GM03348 (cell line): ENCODE data around the gene RPL28.
A peak's percentile ranks its signal among the peaks of the same experiment; 100 is the strongest.
"Not testable (repeated sequence)": the region's sequence is repeated elsewhere in the genome, so short reads cannot be mapped to it uniquely, and the experiment has no call there.

Experiments used
- DNase-seq: peaks from one replicate; pipeline ENCODE4 v3.0.0; 2012; ENCODE audit warnings: low spot score

The RPL28 gene

DNA sequence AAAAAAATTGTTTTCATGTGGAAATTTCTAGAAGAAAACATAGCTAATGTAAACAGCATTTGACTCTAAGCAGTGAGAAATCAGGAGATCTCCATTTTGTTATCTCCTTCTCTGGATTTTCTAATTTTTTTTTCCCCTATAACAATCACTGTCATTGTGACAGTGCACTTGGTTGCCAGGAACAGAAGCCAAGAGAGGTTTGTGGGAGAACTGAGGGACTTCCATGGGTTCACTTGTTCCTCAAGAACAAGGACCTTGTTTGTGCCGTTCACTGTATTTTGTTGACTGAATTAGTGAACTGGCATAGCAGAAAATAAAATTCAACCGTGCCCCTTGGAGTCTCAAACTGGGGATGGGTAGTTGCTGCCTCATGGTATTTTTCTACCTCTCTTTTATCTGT, 40.3 kb downstream of the RPL28 start:
- DNase-seq, result no peak

GRCh38 chr19:55431183-55431582, 45.5 kb downstream of the RPL28 start:
- no peak for DNase-seq

DNA sequence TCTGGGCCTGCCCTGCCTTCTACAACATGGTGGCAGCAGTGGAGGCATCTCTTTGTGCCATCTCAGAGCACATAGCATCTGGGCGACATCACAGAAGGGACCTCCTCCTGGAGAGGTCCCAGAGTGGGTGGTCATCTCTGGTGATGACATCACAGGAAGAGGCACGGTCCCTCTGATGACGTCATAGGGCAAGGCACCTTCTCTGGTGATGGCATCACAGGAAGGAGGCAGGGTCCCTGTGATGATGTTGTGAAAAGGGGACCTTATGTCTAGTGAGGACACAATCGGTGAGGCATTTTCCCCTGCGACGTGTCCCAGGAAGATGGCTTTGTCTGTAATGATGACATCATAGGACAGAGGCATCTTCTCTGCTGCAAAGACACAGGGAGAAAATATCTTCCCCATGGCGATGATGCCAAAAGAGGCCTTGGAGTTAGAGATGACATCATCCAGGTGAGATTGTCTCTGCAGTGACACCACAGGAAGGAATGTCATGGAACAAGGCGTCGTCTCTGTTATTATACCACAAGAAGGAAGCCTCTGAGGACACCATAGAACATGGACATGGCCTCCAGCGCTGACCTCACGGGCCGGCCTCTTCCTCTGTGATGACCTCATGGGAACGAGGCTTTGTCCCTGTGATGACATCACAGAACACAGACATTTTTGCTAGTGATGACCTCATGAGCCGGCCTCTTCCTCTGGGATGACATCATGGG, 46.7 kb downstream of the RPL28 start:
- no peak for DNase-seq

GRCh38 chr19:55433292-55433691, 47.6 kb downstream of the RPL28 start:
- no peak for DNase-seq

- DNase-seq, result no peak
These were observed 48.7 kb downstream of the RPL28 start for GRCh38 chr19:55434356-55434919.

- no peak for DNase-seq
These were observed 49.3 kb downstream of the RPL28 start for GRCh38 chr19:55435020-55435419.

DNA sequence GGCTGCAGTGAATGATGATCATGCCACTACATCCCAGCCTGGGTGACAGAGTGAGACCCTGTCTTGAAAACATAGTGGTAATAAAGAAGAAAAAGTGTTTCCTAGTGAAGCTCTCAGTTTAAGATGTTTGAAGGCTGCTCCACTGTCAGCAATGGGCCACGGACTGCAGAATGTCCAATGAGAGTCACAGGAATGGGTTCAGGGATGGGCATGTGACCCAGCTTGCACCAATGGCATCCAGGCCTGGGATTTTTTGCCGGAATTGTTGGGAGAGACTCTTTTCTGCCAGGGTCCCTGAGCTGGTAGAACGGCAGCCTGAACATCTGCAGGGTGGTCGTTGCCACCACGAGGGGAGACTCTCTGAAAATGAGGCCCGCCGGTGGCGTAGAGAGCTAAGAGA, 51.1 kb downstream of the RPL28 start:
- no peak for DNase-seq

- peak; percentile 79 for DNase-seq
These were observed 51.7 kb downstream of the RPL28 start for GRCh38 chr19:55437410-55437809.

DNA sequence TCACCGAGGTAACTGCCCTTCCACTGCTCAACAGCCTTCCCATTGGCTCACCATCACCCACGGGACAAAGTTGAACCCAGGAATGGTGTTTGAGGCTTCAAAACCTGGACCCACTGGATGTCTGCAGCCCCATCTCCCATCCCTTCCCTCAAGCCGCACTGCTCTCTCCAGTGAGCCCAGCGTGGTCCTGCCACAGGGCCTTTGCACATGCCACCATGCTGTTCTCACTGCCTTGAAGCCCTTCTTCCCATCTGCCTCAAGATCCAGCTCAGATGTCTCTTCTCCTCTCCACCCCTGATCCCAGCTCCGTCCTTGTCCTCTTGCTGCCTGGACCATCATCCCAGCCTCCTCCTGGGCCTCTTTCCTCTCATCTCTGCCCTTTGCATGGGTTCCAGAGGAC, 53.3 kb downstream of the RPL28 start:
- DNase-seq, result no peak

DNA sequence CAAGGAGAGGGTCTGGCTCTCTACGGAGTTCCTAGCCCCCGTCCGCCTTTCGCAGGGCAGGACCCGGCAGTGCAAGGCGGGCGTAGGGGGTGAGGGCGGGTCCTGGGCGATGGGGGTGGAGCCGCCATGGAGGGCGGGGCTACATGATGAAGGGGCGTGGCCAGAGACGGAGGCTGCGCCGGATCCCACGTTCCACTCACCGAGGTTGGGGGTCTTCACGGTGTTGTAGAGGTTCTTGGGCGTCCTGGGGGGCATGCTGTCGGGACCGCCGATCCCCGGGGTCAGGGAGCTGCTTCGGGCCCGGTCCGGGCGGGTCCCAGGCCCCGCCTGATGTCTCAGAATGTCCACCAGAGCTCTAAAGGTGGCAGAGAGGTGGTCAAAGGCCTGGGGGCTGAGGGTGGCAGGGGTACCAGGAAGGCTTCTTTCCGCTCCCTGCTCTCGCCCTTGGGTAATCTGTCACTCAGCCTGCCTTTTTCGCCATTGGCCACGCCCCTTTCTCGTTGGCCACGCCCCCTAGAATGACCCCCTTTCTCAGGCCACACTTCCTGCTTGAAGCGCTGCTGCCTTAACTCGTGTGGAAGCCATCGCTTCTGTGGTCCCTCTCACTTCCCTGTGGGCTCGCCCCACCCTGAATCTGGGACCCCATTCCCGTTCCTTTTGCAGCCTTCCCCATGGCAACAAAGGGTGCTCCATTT, 54.8 kb downstream of the RPL28 start:
- no peak for DNase-seq

DNA sequence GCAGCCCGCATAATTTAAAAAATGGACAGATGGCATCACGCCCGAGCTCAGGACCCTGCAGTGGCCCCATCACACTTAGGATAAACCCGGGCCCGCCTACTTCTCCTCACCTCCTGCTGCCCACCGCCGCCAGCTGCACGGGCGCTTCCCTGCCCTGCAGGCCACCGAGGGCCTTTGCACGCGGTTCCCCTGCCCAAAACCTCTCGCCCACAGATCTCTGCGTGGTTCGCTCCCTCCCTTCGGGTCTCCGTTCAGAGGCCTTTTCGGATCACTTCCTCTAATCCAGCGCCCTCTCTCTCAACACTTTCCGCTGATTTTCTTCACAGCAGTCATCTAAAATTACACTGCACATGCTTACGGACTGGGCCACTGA, 55.6 kb downstream of the RPL28 start:
- DNase-seq, result no peak

GRCh38 chr19:55441692-55442321, 56.1 kb downstream of the RPL28 start:
- no peak for DNase-seq

- DNase-seq, result no peak
These were observed 56.7 kb downstream of the RPL28 start for GRCh38 chr19:55442372-55442961.

DNA sequence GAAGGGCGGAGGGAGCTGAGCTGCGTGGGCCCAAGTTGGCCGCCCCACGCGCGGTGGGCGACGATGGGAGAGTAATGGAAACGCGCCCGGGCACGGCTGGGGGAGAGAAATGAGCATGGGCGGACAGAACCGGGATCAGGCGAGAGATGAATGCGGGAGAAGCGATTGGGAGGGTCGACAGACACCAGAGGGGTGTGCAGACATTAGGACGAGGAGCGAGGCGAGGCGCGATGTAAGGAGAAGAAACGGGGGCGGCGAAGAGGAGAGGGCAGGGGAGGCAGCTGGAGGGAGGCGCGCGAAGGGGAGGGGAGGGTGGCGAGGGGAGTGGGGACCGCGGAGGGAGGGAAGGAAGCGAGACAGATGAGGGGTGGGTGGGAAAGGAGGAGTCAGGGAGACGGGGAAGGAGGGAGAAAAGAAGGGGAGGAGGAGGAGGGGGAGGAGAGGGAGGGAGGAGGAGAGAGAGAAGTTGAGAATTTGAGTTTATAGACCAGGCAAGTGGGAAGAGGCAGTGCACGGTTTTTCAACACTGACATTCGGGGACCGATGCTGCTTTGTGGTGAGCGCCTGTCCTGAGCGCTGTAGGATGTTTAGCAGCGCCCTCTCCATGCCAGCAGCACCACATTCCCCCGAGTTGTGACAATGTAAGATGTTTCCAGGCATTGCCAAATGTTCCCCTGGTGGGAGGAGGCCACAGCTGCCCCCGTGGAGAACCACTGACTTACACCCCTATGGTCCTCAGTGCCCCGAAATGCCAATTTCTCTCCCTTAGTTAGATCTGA, 57.5 kb downstream of the RPL28 start, which contains the start of gene SHISA7:
Gene SHISA7 (minus strand): TSS at position 256 of the 779 bp plus-strand sequence. CDS start 437 bp downstream, outside the sequence.
- DNase-seq, result no peak

DNA sequence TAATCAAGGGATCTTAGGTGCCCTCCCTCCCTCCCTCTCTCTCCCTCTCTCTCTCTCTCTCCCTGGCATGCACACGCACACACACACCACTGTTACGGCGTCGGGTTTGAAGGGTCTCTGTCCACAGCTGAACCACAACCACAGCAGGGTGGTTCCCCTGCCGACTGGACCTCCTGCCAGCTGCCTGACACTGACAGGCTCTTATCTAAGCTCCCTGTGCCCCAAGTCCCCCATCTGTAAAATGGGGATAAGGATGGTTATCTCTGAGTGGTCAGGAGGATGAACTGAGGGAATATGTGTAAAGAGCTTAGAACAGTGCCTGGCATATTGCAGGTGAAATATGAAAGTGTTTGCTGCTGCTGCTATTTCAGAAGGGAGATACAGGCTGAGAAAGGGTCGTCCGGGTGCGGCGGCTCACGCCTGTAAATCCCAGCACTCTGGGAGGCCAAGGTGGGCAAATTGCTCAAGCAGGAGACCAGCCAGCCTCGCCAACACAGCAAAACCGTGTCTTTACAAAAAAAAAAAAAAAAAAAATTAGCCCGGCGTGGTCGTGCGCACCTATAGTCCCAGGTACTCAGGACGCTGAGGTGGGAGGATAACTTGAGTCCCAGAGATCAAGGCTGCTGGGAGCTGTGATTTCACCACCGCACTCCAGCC, 58.2 kb downstream of the RPL28 start:
- DNase-seq, result no peak

GRCh38 chr19:55444646-55445045, 58.9 kb downstream of the RPL28 start:
- no peak for DNase-seq

DNA sequence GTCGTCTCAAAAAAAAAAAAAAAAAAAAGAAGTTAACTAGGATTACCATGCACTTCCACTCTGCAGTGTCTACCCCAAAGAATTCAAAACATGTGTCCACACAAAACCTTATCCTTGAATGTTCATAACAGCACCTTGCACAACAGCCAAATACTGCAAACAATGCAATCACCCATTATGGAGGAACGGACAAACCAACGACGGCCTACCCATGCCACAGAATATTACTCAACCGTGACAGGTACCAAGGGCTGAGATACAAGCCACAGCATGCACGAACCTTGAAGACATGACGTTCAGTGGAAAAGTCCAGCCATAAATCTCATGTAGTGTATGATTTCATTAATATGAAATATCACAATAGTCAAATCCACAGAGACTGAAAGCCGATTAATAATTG, 60.3 kb downstream of the RPL28 start:
- no peak for DNase-seq

DNA sequence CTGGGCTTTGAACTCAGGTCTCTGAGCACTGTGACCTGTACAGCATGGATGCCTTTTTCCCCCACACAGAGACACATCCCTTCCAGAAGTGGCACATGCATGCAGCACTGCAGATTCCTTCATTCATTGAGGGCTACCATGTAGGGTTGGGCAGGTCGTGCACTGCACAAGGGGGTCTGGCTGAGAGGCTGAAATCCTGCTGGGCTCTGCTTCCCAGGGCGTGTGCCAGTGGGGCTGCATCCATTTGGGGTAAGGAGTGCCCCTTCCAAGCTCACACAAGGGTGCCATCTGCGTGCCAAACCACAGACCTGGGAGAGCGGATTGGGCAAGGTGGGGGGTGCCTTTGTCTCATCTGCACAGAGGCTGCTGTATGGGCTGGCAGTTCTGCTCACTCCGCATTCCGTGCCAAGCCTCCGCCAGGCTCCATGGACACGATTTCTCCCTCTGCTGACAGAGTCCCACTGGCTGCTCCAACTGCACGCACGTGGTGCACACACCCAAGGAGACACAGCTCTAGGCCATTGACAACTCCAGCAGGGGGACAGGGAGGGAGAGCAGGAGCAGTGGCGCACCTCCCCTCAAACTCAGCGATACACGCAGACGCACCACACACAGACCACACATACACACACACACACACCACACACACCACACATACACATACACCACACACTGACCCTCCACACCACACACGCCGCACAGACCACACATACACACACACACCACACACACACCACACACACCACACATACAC, 61.9 kb downstream of the RPL28 start:
- peak; percentile 57 for DNase-seq

DNA sequence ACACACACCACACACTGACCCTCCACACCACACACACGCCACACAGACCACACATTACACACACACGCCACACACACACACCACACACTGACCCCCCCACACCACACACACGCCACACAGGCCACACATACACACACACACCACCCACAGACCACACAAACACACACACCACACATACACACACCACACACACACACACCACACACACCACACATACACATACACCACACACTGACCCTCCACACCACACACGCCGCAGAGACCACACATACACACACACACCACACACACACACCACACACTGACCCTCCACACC, 62.4 kb downstream of the RPL28 start:
- DNase-seq, result not testable (repeated sequence)

GRCh38 chr19:55449469-55449868, 63.7 kb downstream of the RPL28 start:
- no peak for DNase-seq
